ENCODE data around the gene MXD3. TPM values are rescaled to one million over a fixed set of nuclear protein-coding genes. Genes with fewer than 3 reads are reported as not detected.

MXD3 gene
- total and polyA plus RNA-seq, 2 donors (not counting 3 experiments of a cell fraction or from before 2014, with no cell fraction given): 38.4 to 44.2 TPM

- Histone ChIP-seq H3K27me3 (ENCODE audit: control insufficient read depth in 2 of 2, insufficient read depth in 2 of 2, low read length in 2 of 2) (no peaks in the 10 kb centered on the region), H3K36me3 (ENCODE audit: control insufficient read depth in 2 of 2, extremely low read depth in 1 of 2, insufficient read depth in 2 of 2, low read length in 2 of 2) (peaks cover 0 to 6% of the 10 kb centered on the region in 2 experiments), H3K27ac (ENCODE audit: insufficient read depth, low read depth, low read length) (no peak overlapping the region), H3K9me1 (replicated peaks; ENCODE audit: control insufficient read depth, extremely low read depth, insufficient read depth, low read length) (no peaks in the 10 kb centered on the region), H3K4me3 (replicated peaks in 1 of 3; ENCODE audit: insufficient read depth in 1 of 3, low read depth in 1 of 3, low read length in 3 of 3) (no peak overlapping the region), H4K20me1 (replicated peaks; ENCODE audit: control insufficient read depth, extremely low read depth, insufficient read depth, low read length) (no peaks in the 10 kb centered on the region), H3K9ac (replicated peaks; ENCODE audit: extremely low read depth, insufficient read depth, low read length) (no peak overlapping the region), H3K4me1 (ENCODE audit: control insufficient read depth, extremely low read depth, insufficient read depth, low read length) (peaks cover under 1% of the 10 kb centered on the region), H3K79me2 (ENCODE audit: control insufficient read depth, insufficient read depth, low read length) (no peaks in the 10 kb centered on the region), H2AFZ (ENCODE audit: low read depth, low read length) (no peak overlapping the region), H3K9me3 (replicated peaks; ENCODE audit: control insufficient read depth, insufficient read depth, low read length) (no peaks in the 10 kb centered on the region), H3K4me2 (ENCODE audit: insufficient read depth, low read length) (no peak overlapping the region)
- peak; percentile 83 to 93 for TF ChIP-seq CTCF (IDR thresholded peaks at IDR 0.05; ENCODE audit: extremely low read depth in 1 of 2, insufficient read depth in 1 of 2, low read depth in 1 of 2, low read length in 2 of 2)
- no peak for TF ChIP-seq JUN (IDR thresholded peaks at IDR 0.05; ENCODE audit: borderline replicate concordance, insufficient read depth, insufficient read length, low read depth)
- no peak for TF ChIP-seq POLR2AphosphoS5 (IDR thresholded peaks at IDR 0.05; ENCODE audit: insufficient read depth, low read depth, low read length)
- TF ChIP-seq EZH2 (IDR thresholded peaks at IDR 0.05; ENCODE audit: borderline replicate concordance, low read depth, low read length, severe bottlenecking): no peak
- no peak for TF ChIP-seq POLR2A (IDR thresholded peaks at IDR 0.05; ENCODE audit: low read depth, low read length)
- TF ChIP-seq FOS (IDR thresholded peaks at IDR 0.05; ENCODE audit: borderline replicate concordance, insufficient read depth, low read length): no peak
- CTCF ChIA-PET: interaction anchor here (0.7 to 3.5 kb wide), 19 partner anchors 8 to 229 kb away, joined by 3 to 44 read pairs (median 6); partner anchors contain the start of genes LMAN2 and SLC34A1
- POLR2A ChIA-PET: no interaction called here
- dilution Hi-C loops (cut with MboI; ENCODE audit: extremely low pct_ligation_motif_present, low sequenced_read_pairs) (no loop called here), intact Hi-C loops (cut with micrococcal nuclease) (loop anchor here (1.0 to 2.0 kb wide), 4 partner anchors 18 to 137 kb away; no protein-coding TSS in a partner anchor)
- BruUV-seq (replicated peaks): no TSS peak
- FAIRE-seq: peak; percentile 83
- peak; percentile 82 for DNase-seq (ENCODE audit: low read depth, low spot score)
Observed at GRCh38 chr5:177317959-177318377, 6.3 kb upstream of the MXD3 start.

Data from endothelial cell of umbilical vein (primary cell).